HCT116 (cell line): ENCODE data around the gene TNXB. TPM values are rescaled to one million over a fixed set of nuclear protein-coding genes. Genes with fewer than 3 reads are reported as not detected.

Source experiments
- ATAC-seq: fragments of 200-7000 bp; cut with Tn5 transposase; 2 replicates; pipeline ENCODE4 v1.9.1; 2020; ENCODE audit warnings: mild to moderate bottlenecking, moderate library complexity
- BruUV-seq: library from RNA; stranded (reverse); fragments of 400-500 nt; replicated peaks from 2 replicates; lab custom pipeline; 2021; lab: Mats Ljungman, UMichigan
- CTCF ChIA-PET: fragments of 300-600 bp; sonication (Branson Sonifier 250); formaldehyde crosslinking; loops from one replicate; lab custom pipeline; 2021; ENCODE audit warnings: antibody characterized with exemption; lab: Charles Lee
- POLR2A ChIA-PET: fragments of 300-600, 350-600 bp; sonication (Branson Sonifier 250); formaldehyde crosslinking; loops from one replicate; lab custom pipeline; 2021; ENCODE audit warnings: antibody characterized with exemption; lab: Charles Lee
- RAD21 ChIA-PET, 2 experiments: fragments of 300-600 bp; sonication (Branson Sonifier 250); formaldehyde crosslinking; loops; one replicate each; lab custom pipeline; 2023; ENCODE audit warnings: low total read pairs in 2 of 2; ENCODE audit not compliant: uncharacterized antibody in 2 of 2, unreplicated experiment in 2 of 2, low non-redundant PET in 1 of 2; lab: Charles Lee
- DNase-seq: peaks from one replicate; pipeline ENCODE4 v3.0.0-alpha.2; 2010; ENCODE audit warnings: low read depth, low spot score
- H2AFZ ChIP-seq: fragments of 200-600 bp; shearing (Covaris generic), sonication (generic); 2 replicates; pipeline ENCODE4 v1.6.1; 2017; ENCODE audit warnings: low read depth, mixed run types, mixed read lengths, antibody characterized with exemption, low read length; ENCODE audit not compliant: poor library complexity, severe bottlenecking
- H3K27ac ChIP-seq: 2 replicates; pipeline ENCODE4 v1.5.1; 2012; ENCODE audit warnings: low read depth, low read length
- H3K27me3 ChIP-seq: fragments of 200-600 bp; sonication (generic); 2 replicates; pipeline ENCODE4 v1.6.1; 2016; ENCODE audit warnings: mixed run types, low read length, mixed read lengths; ENCODE audit not compliant: insufficient read depth
- H3K36me3 ChIP-seq, 2 experiments: fragments of 200-500 bp in 1 of 2; fragments of 200-600 bp in 1 of 2; sonication (Bioruptor generic) in 1 of 2; sonication (generic) in 1 of 2; 2 replicates each; pipeline versions ENCODE4 v1.5.1 to v1.6.1; 2014 to 2016; ENCODE audit warnings: low read length in 2 of 2, inconsistent platforms in 1 of 2, mixed read lengths in 1 of 2, mixed run types in 1 of 2; ENCODE audit not compliant: insufficient read depth in 2 of 2, control insufficient read depth in 1 of 2
- H3K4me1 ChIP-seq, 2 experiments: fragments of 200-600 bp in 1 of 2; sonication (generic) in 1 of 2; 2 replicates each; pipeline versions ENCODE4 v1.5.1 to v1.6.1; 2012 to 2017; ENCODE audit warnings: low read length in 2 of 2, inconsistent platforms in 1 of 2, mild to moderate bottlenecking in 1 of 2, mixed read lengths in 1 of 2, mixed run types in 1 of 2, moderate library complexity in 1 of 2; ENCODE audit not compliant: insufficient read depth in 2 of 2, control insufficient read depth in 1 of 2
- H3K4me2 ChIP-seq: fragments of 200-600 bp; sonication (generic); 2 replicates; pipeline ENCODE4 v1.6.1; 2017; ENCODE audit warnings: mixed run types, low read length, mixed read lengths
- H3K4me3 ChIP-seq, 2 experiments: fragments of 200-600 bp in 1 of 2; sonication (generic) in 1 of 2; replicated peaks in 1 of 2; 2 replicates each; pipeline ENCODE4 v1.5.1; 2011 to 2016; ENCODE audit warnings: low read length in 2 of 2, control low read depth in 1 of 2, low read depth in 1 of 2, mild to moderate bottlenecking in 1 of 2, mixed read lengths in 1 of 2, mixed run types in 1 of 2
- H3K79me2 ChIP-seq: fragments of 200-600 bp; sonication (generic); 2 replicates; pipeline ENCODE4 v1.6.1; 2017; ENCODE audit warnings: mild to moderate bottlenecking, mixed run types, low read length, moderate library complexity, mixed read lengths; ENCODE audit not compliant: insufficient read depth
- H3K9ac ChIP-seq: fragments of 200-600 bp; sonication (generic); 2 replicates; pipeline ENCODE4 v1.6.1; 2016; ENCODE audit warnings: low read length, mixed read lengths
- H3K9me2 ChIP-seq: fragments of 200-600 bp; sonication (generic), shearing (Covaris generic); 2 replicates; pipeline ENCODE4 v1.6.1; 2017; ENCODE audit warnings: mixed run types, mild to moderate bottlenecking, moderate library complexity; ENCODE audit not compliant: insufficient read depth
- H3K9me3 ChIP-seq, 2 experiments: fragments of 200-500 bp in 1 of 2; fragments of 200-600 bp in 1 of 2; sonication (Bioruptor generic) in 1 of 2; sonication (generic) in 1 of 2; 2 replicates each; pipeline ENCODE4 v1.6.1; 2014 to 2017; ENCODE audit warnings: low read length in 2 of 2, mixed read lengths in 2 of 2, inconsistent platforms in 1 of 2, low read depth in 1 of 2, mild to moderate bottlenecking in 1 of 2, mixed run types in 1 of 2, moderate library complexity in 1 of 2; ENCODE audit not compliant: control insufficient read depth in 1 of 2, insufficient read depth in 1 of 2
- H4K20me1 ChIP-seq: fragments of 200-600 bp; sonication (generic), shearing (Covaris generic); 2 replicates; pipeline ENCODE4 v1.6.1; 2017; ENCODE audit warnings: mixed run types, mild to moderate bottlenecking, moderate library complexity; ENCODE audit not compliant: insufficient read depth
- CBX3 ChIP-seq: IDR thresholded peaks from 2 replicates; pipeline ENCODE4 v1.6.1; 2012; ENCODE audit warnings: low read depth
- CEBPB ChIP-seq: IDR thresholded peaks from 2 replicates; pipeline ENCODE4 v1.6.1; 2012; ENCODE audit warnings: low read depth
- CTCF ChIP-seq, 3 experiments: fragments of 200-600 bp in 1 of 3; sonication (generic) in 1 of 3; IDR thresholded peaks in 2 of 3; conservative IDR thresholded peaks in 1 of 3; 2 replicates each; pipeline ENCODE4 v1.5.1; 2012 to 2017; ENCODE audit warnings: low read depth in 2 of 3, low read length in 2 of 3, antibody characterized with exemption in 1 of 3, borderline replicate concordance in 1 of 3, control low read depth in 1 of 3, mild to moderate bottlenecking in 1 of 3, mixed read lengths in 1 of 3, mixed run types in 1 of 3, moderate library complexity in 1 of 3; ENCODE audit not compliant: insufficient read depth in 1 of 3
- EZH2phosphoT487 ChIP-seq: fragments of 200-600 bp; IDR thresholded peaks from 2 replicates; pipeline ENCODE4 v1.6.1; 2018; ENCODE audit warnings: antibody characterized with exemption, borderline replicate concordance
- MAX ChIP-seq: IDR thresholded peaks from 2 replicates; pipeline ENCODE4 v1.6.1; 2012
- POLR2A ChIP-seq: IDR thresholded peaks from 2 replicates; pipeline ENCODE4 v1.7.0; 2011; ENCODE audit warnings: borderline replicate concordance; ENCODE audit not compliant: insufficient read depth, insufficient read length; ENCODE audit errors: extremely low read depth
- POLR2AphosphoS5 ChIP-seq: IDR thresholded peaks from 2 replicates; pipeline ENCODE4 v1.6.1; 2011; ENCODE audit warnings: mild to moderate bottlenecking, low read depth, low read length, moderate library complexity
- RAD21 ChIP-seq: IDR thresholded peaks from 2 replicates; pipeline ENCODE4 v1.6.1; 2012; ENCODE audit warnings: low read depth, mild to moderate bottlenecking
- SIN3A ChIP-seq: IDR thresholded peaks from 2 replicates; pipeline ENCODE4 v1.6.1; 2012; ENCODE audit warnings: low read depth
- SP1 ChIP-seq: IDR thresholded peaks from 2 replicates; pipeline ENCODE4 v1.6.1; 2012; ENCODE audit warnings: low read depth
- SRF ChIP-seq: IDR thresholded peaks from 2 replicates; pipeline ENCODE4 v1.6.1; 2012; ENCODE audit warnings: low read depth
- TCF7L2 ChIP-seq: IDR thresholded peaks from 2 replicates; pipeline ENCODE4 v1.7.0; 2011; ENCODE audit warnings: borderline replicate concordance, inconsistent platforms; ENCODE audit not compliant: insufficient read depth, insufficient read length; ENCODE audit errors: extremely low read depth
- ZBTB33 ChIP-seq: IDR thresholded peaks from 2 replicates; pipeline ENCODE4 v1.6.1; 2011; ENCODE audit warnings: mild to moderate bottlenecking, low read length, moderate library complexity; ENCODE audit not compliant: insufficient replicate concordance; ENCODE audit errors: extremely low read depth
- ZFX ChIP-seq: fragments of 450-650 bp; IDR thresholded peaks from 2 replicates; pipeline ENCODE4 v1.6.1; 2017
- ZNF274 ChIP-seq: fragments of 200-500 bp; sonication (Bioruptor generic); IDR thresholded peaks from 2 replicates; pipeline ENCODE4 v1.6.1; 2014; ENCODE audit warnings: mild to moderate bottlenecking, low read depth, low read length, inconsistent platforms
- intact Hi-C: fragments of 100-400 bp; cut with micrococcal nuclease; formaldehyde crosslinking; loops from 2 replicates; pipeline ENCODE4 v1.10.0; 2022
- total RNA-seq: library from RNA; stranded (reverse); gene quantifications from one replicate; pipeline ENCODE4 v1.2.1, GENCODE V29; 2021; ENCODE audit not compliant: unreplicated experiment

TNXB gene
- total RNA-seq, 1 experiment from 2014 or later, result 8.5 TPM

GRCh38 chr6:32118782-32119628, 9.9 kb upstream of the TNXB start:
- BruUV-seq, result no TSS peak
- ATAC-seq, result peak; percentile 94
- Histone ChIP-seq H3K4me1 (peaks cover 0 to 21% of the 10 kb centered on the region in 2 experiments; a peak in 2 of 4 replicates), H2AFZ (no peak overlapping the region), H3K9me2 (no peaks in the 10 kb centered on the region), H3K27ac (no peak overlapping the region; the same call in 1 of the 2 replicates), H4K20me1 (no peaks in the 10 kb centered on the region), H3K9ac (no peak overlapping the region), H3K4me2 (peak overlapping the region; percentile 28; the same call in 1 of the 2 replicates), H3K9me3 (no peaks in the 10 kb centered on the region), H3K27me3 (no peaks in the 10 kb centered on the region), H3K79me2 (no peaks in the 10 kb centered on the region; the same call in 1 of the 2 replicates), H3K4me3 (no peak overlapping the region), H3K36me3 (peaks cover 16 to 21% of the 10 kb centered on the region in 2 experiments)
- peak; percentile 59 for DNase-seq
- CTCF ChIA-PET, result interaction anchor here (0.8 to 3.4 kb wide), 13 partner anchors 9 to 115 kb away, joined by 3 to 18 read pairs (median 4); partner anchors contain the start of genes AGPAT1, ATF6B, FKBPL and PBX2
- POLR2A ChIA-PET, result no interaction called here
- intact Hi-C loops, result loop anchor here (1.0 to 5.0 kb wide), 4 partner anchors 35 to 583 kb away; partner anchors contain the start of gene PPT2
- RAD21 ChIA-PET, result interaction anchor here in 1 of 2 experiments (1.0 kb wide), 1 partner anchor 10 kb away, joined by 4 read pairs; no protein-coding TSS in a partner anchor
- no peak for TF ChIP-seq MAX
- no peak for TF ChIP-seq CBX3
- peak; percentile 83 to 98 (median 92) for TF ChIP-seq CTCF (IDR thresholded peaks at IDR 0.05 in 2 of 3, conservative IDR thresholded peaks at IDR 0.05 in 1 of 3; ENCODE audit: borderline replicate concordance in 1 of 3, insufficient read depth in 1 of 3, low read depth in 2 of 3, low read length in 2 of 3)
- TF ChIP-seq ZBTB33, result no peak
- no peak for TF ChIP-seq EZH2phosphoT487
- TF ChIP-seq POLR2A, result no peak
- TF ChIP-seq ZNF274, result no peak
- TF ChIP-seq RAD21, result peak; percentile 94
- TF ChIP-seq SRF, result no peak
- TF ChIP-seq ZFX, result no peak
- peak; percentile 22; the same call in 1 of the 2 replicates for TF ChIP-seq POLR2AphosphoS5
- TF ChIP-seq SIN3A, result no peak
- no peak for TF ChIP-seq TCF7L2
- no peak for TF ChIP-seq CEBPB
- TF ChIP-seq SP1, result no peak
